AG09319 (cell line): ENCODE data around the gene GAPT.

Source experiments
- DNase-seq: peaks from one replicate; pipeline ENCODE4 v3.0.0-alpha.2; 2010; ENCODE audit warnings: low read depth; ENCODE audit errors: extremely low read depth
- TF ChIP-seq, protein P1 (sequence below): IDR thresholded peaks from 2 replicates; pipeline ENCODE4 v1.5.1; 2011; ENCODE audit warnings: low read depth, mild to moderate bottlenecking, inconsistent platforms, low read length, moderate library complexity

Gene GAPT

DNA sequence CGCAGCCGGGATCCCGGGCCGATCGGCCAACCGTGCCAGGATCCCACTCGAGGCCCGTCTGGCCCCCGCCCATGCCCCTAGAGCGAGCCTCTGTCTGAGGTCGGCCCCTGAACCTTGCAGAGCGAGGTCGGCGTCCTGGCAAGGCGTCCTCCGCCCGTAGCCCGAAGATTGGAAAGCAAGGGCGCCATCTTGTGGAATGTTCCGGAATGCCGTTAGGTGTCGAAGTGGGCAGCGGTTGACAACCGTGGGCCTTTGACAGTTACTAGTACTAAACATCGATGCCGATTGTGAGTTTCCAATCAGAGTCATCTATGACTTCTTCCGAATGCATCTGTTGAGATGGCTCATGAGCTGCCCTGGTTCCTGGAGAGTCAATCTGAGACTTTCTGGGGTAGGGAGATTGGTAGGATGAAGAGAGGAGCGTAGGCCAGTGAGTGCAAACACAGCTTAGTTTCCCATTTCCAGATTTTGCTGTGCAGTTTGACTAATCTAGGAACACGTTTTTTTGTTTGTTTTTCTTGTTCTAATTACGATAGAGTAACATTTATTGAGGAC, 30.4 kb upstream of the GAPT start:
- TF ChIP-seq, protein P1, sequence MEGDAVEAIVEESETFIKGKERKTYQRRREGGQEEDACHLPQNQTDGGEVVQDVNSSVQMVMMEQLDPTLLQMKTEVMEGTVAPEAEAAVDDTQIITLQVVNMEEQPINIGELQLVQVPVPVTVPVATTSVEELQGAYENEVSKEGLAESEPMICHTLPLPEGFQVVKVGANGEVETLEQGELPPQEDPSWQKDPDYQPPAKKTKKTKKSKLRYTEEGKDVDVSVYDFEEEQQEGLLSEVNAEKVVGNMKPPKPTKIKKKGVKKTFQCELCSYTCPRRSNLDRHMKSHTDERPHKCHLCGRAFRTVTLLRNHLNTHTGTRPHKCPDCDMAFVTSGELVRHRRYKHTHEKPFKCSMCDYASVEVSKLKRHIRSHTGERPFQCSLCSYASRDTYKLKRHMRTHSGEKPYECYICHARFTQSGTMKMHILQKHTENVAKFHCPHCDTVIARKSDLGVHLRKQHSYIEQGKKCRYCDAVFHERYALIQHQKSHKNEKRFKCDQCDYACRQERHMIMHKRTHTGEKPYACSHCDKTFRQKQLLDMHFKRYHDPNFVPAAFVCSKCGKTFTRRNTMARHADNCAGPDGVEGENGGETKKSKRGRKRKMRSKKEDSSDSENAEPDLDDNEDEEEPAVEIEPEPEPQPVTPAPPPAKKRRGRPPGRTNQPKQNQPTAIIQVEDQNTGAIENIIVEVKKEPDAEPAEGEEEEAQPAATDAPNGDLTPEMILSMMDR, result peak; percentile 86
- peak; percentile 61 for DNase-seq

DNA sequence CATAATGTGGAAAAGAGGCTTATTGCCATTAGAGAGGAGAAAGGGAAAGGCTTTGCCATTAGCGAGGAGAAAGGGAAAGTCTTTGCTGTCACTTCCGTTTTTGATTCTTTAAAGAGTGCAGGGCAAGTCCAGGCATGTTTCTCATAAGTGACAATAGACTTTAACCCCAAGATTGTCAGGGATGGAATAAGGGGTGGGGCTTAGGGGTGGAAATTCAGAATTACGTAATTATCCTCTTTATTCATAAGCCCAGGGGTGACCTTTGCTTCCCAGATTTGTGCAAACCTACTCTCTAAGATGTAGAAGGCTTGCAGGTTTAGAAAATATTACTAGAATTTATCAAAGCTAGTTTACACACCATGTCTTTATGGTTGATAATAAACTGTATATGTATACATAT, 29.1 kb upstream of the GAPT start:
- no peak for DNase-seq
- TF ChIP-seq, protein P1, result no peak

DNA sequence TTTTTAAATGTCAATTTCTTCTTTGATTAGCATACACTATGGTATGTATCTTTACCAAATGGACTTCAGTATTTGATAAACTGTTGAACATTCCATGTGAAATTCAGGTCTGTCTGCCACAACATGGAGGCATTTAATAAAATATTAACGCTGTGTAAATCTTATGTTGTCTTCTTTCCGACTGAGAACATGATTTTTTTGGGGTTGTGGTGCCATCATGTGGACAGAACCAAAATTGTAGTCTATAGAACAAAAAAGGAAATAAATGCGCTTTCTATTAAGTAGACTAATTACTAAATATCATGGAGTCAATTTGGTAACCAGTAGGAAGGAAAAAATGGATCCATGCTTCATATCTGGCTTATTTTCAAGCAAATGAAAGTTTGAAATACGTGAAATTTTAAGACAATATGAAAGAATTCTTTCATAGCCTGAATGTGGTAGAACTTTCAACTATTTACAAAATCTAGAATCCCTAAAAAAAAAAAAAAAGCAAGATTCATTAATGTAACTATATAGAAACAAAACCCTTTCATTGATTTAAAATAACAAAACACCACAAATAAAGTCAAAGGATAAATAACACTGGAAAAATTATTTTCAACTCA, 28.5 kb upstream of the GAPT start:
- TF ChIP-seq, protein P1, result peak; percentile 44
- DNase-seq, result peak; percentile 22

DNA sequence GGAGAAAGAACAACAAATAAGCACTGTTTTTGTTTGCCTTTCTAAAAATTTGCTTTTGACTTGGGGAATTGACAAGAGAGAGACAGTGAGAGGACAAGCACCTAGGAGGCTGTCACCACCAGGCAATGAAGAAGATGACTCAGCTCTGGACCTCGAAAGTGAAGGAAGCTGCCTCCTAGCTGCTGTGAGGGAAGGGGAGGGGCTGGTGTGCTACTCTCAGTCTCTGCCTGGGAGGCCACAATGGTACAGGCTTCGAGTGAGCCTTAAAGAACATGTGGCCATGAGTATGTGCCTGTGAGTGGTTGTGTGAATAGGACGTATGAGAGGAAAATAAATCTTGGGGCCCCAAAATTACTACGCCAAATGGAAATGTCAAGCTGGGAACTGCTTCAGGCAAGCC, 24.3 kb upstream of the GAPT start:
- TF ChIP-seq, protein P1, result no peak; the same call in 1 of the 2 replicates
- DNase-seq, result no peak

DNA sequence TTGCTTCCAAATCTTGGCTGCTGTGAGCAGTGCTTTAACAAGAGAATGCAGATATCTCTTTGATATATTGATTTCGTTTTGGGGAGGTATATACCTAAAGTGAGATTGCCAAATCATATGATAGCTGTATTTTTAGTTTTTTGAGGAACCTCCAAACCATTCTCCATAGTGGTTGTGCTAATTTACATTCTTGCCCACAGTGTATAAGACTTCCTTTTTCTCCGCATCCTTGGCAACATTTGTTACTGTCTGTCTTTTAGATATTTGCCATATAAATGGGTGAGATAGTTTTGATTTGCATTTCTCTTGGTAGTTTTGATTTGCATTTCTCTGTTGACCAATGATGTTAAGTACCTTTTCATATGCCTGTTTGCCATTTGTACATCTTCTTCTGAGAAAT, 21.3 kb upstream of the GAPT start:
- TF ChIP-seq, protein P1, result no peak
- DNase-seq, result no peak

DNA sequence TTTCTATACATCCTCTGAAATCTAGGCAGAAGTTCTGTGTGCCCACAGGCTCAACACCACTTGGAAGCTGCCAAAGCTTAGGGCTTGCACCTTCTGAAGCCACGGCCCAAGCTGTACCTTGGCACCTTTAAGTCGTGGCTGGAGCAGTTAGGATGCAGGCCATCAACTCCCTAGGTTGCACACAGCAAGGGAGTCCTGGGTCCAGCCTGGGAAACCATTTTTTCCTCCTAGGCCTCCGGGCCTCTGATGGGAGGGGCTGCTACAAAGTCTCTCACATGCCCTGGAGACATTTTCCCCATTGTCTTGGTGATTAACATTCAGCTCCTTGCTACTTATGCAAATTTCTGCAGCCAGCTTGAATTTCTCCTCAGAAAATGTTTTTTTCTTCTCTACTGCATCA, 15.8 kb upstream of the GAPT start:
- TF ChIP-seq, protein P1, result no peak
- DNase-seq, result no peak

DNA sequence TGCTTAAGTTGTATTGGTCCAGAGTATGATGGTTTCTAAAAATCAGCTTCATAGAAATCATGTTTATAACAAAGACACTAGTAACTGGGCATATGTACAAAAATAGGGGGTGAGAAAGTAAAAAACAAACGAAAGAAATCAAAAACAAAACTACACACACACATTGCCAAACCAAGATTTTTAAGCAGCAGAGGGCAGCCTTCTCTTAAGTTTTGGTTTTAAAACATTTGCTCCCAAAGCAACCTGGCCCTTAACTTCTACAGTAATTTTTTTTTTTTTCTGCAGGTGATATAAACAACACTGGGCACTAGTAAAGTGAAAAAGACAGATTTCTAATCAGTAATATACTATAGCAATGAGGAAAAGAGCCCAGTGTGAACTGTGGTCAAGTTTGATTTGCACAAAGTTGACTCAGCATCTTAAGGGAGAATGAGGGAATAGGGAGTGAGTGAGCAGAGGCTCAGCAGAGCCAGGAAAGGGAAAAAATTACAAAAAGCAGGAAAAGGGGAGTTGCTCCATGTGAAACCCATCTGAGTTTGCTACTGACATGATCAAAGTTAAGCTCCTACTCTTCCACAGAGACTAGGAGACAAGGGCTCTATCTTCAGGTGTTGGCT, 13.4 kb upstream of the GAPT start:
- TF ChIP-seq, protein P1, result no peak; the same call in 1 of the 2 replicates
- no peak for DNase-seq
